Measurements from ENCODE around the gene GGA2.

The GGA2 gene

DNA sequence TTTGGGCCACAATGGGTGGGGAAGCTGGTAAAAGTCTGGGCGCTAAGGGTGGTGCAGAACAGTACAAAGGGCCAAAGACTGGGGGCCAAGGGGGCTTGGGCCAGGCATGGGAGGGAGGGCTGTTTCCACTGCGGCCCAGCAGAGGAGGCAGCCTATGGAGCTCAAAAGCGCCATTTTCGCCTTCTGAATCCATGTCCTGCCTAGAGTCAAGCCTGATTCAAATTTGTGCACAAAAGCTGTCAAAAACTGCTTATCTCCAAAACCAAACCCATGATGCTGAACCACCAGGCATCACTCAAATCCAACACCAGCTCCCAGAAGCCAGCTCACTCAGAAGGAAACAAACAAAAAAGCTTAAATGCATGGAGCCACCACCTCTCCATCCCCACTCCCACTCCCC is 73.3 kb downstream of the GGA2 start:
- TF ChIP-seq EZH2phosphoT487 (conservative IDR thresholded peaks at IDR 0.05; ENCODE audit: low read length) = no peak
- no peak for TF ChIP-seq CTCF (IDR thresholded peaks at IDR 0.05; ENCODE audit: insufficient read depth, low read length, poor library complexity, severe bottlenecking)
- no peak overlapping the region for H3K4me2 ChIP-seq (ENCODE audit: low read depth, low read length, poor library complexity, severe bottlenecking)
- no peaks in the 10 kb centered on the region; the same call in 1 of the 2 replicates for H3F3A ChIP-seq (ENCODE audit: insufficient read depth)
- no peaks in the 10 kb centered on the region for H3K9me3 ChIP-seq (ENCODE audit: insufficient read depth, low read length)
- no peak overlapping the region for H3K9ac ChIP-seq (ENCODE audit: low read length)
- H3K27ac ChIP-seq (ENCODE audit: low read depth, low read length) = no peak overlapping the region
- no peaks in the 10 kb centered on the region for H4K20me1 ChIP-seq (ENCODE audit: low read depth, low read length)
- H3K27me3 ChIP-seq (ENCODE audit: low read length) = no peaks in the 10 kb centered on the region
- H3K79me2 ChIP-seq (ENCODE audit: insufficient read depth, low read length) = no peaks in the 10 kb centered on the region
- no peak overlapping the region for H2AFZ ChIP-seq (ENCODE audit: low read depth, low read length, severe bottlenecking)
- H3K9me2 ChIP-seq (replicated peaks; ENCODE audit: insufficient read depth, low read length) = no peaks in the 10 kb centered on the region
- no peak overlapping the region for H3K4me3 ChIP-seq (ENCODE audit: insufficient read depth, low read length, poor library complexity, severe bottlenecking)
- H3K36me3 ChIP-seq (ENCODE audit: low read length) = no peaks in the 10 kb centered on the region

DNA sequence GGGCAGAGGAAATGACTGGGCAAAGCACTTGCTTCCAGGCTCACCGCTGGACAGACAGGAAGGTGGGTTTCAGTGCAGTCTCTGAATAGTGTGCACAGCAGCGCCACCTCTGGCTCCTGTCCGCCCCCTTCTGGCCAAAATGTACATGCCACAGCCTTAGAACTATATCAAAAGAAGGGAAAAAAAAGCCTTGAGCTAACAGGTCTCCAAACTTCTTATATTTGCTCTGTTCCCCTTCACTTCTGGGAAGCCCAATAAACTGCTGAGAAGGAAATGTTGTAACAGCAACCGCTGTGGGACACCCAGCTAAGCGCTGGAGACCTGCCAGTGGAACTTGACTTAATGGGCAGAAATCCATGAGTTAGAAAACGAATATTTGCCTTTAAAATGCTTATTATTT is 74.8 kb downstream of the GGA2 start:
- Histone ChIP-seq H3F3A (ENCODE audit: insufficient read depth) (no peaks in the 10 kb centered on the region), H3K27ac (ENCODE audit: low read depth, low read length) (no peak overlapping the region), H2AFZ (ENCODE audit: low read depth, low read length, severe bottlenecking) (no peak overlapping the region), H3K4me3 (ENCODE audit: insufficient read depth, low read length, poor library complexity, severe bottlenecking) (no peak overlapping the region), H3K4me2 (ENCODE audit: low read depth, low read length, poor library complexity, severe bottlenecking) (no peak overlapping the region), H3K79me2 (ENCODE audit: insufficient read depth, low read length) (no peaks in the 10 kb centered on the region), H3K9me3 (ENCODE audit: insufficient read depth, low read length) (no peaks in the 10 kb centered on the region), H3K9me2 (replicated peaks; ENCODE audit: insufficient read depth, low read length) (no peaks in the 10 kb centered on the region), H3K27me3 (ENCODE audit: low read length) (no peaks in the 10 kb centered on the region), H4K20me1 (ENCODE audit: low read depth, low read length) (no peaks in the 10 kb centered on the region), H3K9ac (ENCODE audit: low read length) (no peak overlapping the region), H3K36me3 (ENCODE audit: low read length) (no peaks in the 10 kb centered on the region)
- TF ChIP-seq CTCF (IDR thresholded peaks at IDR 0.05; ENCODE audit: insufficient read depth, low read length, poor library complexity, severe bottlenecking) = peak; percentile 97
- TF ChIP-seq EZH2phosphoT487 (conservative IDR thresholded peaks at IDR 0.05; ENCODE audit: low read length) = no peak

DNA sequence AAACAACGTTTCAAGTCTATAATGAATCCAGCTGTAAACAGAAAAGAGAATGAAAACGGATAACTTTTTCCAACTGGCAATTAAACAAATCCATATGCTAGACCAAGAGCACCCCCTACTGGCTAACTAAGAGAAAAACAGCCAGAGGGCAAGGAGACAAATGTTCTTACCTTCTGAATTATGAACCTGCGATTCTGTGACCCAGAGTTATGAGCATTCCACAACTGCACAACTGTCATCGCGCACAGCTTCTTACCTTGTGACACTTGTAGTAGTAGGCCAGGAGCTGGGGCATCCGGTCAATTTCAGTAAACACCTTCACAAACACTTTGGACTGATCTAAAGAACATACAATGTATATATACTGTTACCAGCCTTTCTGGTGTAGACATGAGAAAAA is 75.9 kb downstream of the GGA2 start:
- H3F3A ChIP-seq (ENCODE audit: insufficient read depth) = no peaks in the 10 kb centered on the region
- H3K36me3 ChIP-seq (ENCODE audit: low read length) = no peaks in the 10 kb centered on the region
- no peak overlapping the region for H3K4me3 ChIP-seq (ENCODE audit: insufficient read depth, low read length, poor library complexity, severe bottlenecking)
- H4K20me1 ChIP-seq (ENCODE audit: low read depth, low read length) = no peaks in the 10 kb centered on the region
- H3K27me3 ChIP-seq (ENCODE audit: low read length) = no peaks in the 10 kb centered on the region
- no peak for TF ChIP-seq EZH2phosphoT487 (conservative IDR thresholded peaks at IDR 0.05; ENCODE audit: low read length)
- TF ChIP-seq CTCF (IDR thresholded peaks at IDR 0.05; ENCODE audit: insufficient read depth, low read length, poor library complexity, severe bottlenecking) = peak; percentile 74
- no peak overlapping the region for H2AFZ ChIP-seq (ENCODE audit: low read depth, low read length, severe bottlenecking)
- H3K9ac ChIP-seq (ENCODE audit: low read length) = no peak overlapping the region
- H3K27ac ChIP-seq (ENCODE audit: low read depth, low read length) = no peak overlapping the region
- no peaks in the 10 kb centered on the region for H3K9me3 ChIP-seq (ENCODE audit: insufficient read depth, low read length)
- H3K9me2 ChIP-seq (replicated peaks; ENCODE audit: insufficient read depth, low read length) = no peaks in the 10 kb centered on the region
- no peak overlapping the region for H3K4me2 ChIP-seq (ENCODE audit: low read depth, low read length, poor library complexity, severe bottlenecking)
- no peaks in the 10 kb centered on the region for H3K79me2 ChIP-seq (ENCODE audit: insufficient read depth, low read length)

Measured in SU-DHL-6 (cell line).